GM18517 (cell line): ENCODE results near the gene HECTD2.
"Not testable (repeated sequence)": the region's sequence is repeated elsewhere in the genome, so short reads cannot be mapped to it uniquely, and the experiment has no call there.

Experiments used
- ATAC-seq: cut with Tn5 transposase; IDR thresholded peaks from one replicate; pipeline ENCODE4 v1.9.1; 2021; ENCODE audit warnings: mild to moderate bottlenecking, moderate library complexity; ENCODE audit not compliant: unreplicated experiment

Gene HECTD2

DNA sequence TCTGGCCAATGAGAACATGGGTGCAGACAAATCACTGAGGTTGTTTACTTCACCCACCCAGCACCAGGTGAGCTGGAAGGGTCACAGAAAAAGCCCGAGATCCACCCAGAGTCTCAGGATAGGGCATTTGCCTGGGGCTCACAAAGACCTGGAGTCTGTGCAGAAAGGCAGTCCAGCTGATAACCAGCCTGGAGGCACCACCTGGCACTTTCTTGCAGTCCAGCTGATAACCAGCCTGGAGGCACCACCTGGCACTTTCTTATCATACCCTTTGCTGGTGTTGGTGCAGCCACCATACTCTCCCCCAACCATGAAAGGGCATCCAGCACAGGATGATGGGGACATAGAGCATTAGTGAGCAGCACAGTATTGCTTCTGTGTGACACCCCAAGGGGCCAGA is 118.6 kb downstream of the HECTD2 start:
- no peak for ATAC-seq

DNA sequence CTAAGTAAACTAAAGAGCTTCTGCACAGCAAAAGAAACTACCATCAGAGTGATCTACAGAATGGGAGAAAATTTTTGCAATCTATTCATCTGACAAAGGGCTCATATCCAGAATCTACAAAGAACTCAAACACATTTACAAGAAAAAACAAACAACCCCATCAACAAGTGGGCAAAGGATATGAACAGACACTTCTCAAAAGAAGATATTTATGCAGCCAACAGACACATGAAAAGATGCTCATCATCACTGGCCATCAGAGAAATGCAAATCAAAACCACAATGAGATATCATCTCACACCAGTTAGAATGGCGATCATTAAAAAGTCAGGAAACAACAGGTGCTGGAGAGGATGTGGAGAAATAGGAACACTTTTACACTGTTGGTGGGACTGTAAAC is 124.6 kb downstream of the HECTD2 start:
- ATAC-seq: not testable (repeated sequence)

DNA sequence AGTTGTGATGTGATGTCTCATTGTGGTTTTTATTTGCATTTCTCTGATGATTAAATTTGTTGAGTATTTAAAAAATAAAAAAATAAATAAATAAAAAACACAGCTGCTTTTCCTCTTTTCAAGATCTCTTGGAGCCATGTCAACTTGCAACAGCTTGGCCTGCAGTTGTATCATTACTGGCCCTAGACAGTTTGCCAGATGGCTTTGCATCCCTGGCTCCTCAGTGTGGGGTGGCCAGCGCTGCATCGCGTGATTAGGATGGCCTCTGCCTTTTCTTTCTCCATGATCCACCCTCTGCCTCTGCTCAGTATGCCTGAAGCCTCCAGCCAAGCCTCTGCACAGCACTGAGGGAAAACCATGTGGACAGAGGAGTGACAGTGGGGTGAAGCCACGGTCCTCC is 126.0 kb downstream of the HECTD2 start:
- no peak for ATAC-seq

GRCh38 chr10:91536733-91537132 is 126.6 kb downstream of the HECTD2 start:
- ATAC-seq: no peak

- ATAC-seq: no peak
These were observed 127.7 kb downstream of the HECTD2 start for GRCh38 chr10:91537614-91538383.

DNA sequence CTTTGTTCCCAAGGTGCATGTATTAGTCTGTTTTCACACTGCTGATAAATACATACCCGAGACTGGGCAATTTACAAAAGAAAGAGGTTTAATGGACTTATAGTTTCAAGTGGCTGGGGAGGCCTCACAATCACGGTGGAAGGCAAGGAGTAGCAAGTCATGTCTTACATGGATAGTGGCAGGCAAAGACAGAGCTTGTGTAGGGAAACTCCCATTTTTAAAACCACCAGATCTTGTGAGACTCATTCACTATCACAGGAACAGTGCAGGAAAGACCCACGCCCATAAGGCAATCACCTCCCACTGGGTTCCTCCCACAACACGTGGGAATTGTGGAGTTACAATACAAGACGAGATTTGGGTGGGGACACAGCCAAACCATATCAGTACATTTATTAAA is 129.8 kb downstream of the HECTD2 start:
- ATAC-seq: no peak

GRCh38 chr10:91540733-91541132 is 130.6 kb downstream of the HECTD2 start:
- ATAC-seq: no peak

GRCh38 chr10:91541481-91541880 is 131.3 kb downstream of the HECTD2 start:
- ATAC-seq: no peak

- ATAC-seq: no peak
These were observed 135.2 kb downstream of the HECTD2 start for GRCh38 chr10:91545384-91545783.

DNA sequence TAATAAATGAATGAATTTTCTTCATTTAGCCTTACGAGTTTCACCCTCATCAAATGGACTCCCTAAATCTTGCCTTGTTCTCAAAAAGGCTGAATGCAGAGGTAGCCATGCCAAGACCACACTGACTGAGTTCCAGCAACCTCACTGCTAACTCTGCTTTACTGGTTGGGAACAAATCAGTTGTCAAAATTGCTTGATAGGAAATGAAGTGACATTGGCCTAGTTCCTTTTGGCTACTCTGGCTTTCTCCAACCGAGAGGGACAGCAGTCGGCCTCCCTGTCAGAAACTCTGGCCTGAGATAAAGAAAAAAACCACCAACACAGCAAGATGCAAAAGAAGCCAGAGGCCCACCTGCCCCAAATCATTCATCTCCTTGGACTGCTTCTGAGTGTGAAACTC is 135.7 kb downstream of the HECTD2 start:
- ATAC-seq: no peak

DNA sequence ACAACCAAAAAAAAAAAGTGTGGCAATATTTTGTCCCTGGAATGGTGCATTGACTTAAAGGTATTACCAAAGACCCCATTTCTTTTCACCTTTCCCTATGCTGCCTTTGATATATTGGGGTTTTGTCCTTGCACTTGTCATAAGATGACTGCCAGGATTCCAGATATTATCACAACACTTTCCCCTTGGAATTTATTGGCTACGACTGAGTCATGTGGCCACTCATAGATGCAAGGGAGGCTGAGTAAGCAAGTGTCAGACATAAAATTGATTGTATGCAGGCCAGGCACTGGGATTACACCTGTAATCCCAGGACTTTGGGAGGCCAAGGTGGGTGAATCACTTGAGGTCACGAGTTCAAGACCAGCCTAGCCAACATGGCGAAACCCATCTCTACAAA is 139.1 kb downstream of the HECTD2 start:
- no peak for ATAC-seq

DNA sequence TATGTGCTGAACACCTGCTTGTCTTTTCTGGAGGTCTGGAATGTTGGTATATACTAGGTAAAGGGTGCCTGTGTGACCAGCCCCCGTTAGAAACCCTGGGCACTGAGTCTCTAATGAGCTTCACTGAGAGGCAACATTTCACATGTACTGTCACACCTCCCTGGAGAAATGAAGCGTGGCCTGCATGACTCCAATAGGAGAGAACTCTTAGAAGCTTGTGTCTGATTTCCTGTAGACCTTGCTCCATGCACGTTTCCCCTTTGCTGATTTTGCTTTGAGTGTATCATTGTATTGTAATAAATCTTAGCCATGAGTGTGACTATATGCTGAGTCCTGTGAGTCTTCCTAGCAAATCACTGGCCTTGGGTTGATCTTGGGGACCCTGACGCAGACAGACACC is 139.9 kb downstream of the HECTD2 start:
- no peak for ATAC-seq

DNA sequence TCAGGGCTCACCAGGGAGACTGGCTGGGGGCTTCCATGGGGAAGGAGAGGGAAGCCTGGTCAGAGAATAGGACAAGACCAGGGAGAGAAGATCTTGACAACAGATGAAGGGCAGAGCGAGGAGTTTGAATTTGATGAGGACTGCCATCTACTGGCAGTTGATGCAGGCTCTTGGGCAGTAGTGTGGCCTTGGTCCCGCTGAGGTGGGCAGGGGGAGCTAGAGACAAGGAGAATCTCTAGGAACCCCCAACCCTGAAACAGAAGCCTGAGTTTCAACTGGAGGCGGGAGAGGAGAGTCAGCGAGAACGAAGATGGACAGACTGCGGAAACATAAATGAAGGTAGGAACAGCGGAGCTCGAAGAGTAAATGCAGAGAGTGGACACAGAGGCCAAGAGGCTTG is 141.7 kb downstream of the HECTD2 start:
- ATAC-seq: no peak

- no peak for ATAC-seq
These were observed 142.3 kb downstream of the HECTD2 start for GRCh38 chr10:91552274-91553095.

DNA sequence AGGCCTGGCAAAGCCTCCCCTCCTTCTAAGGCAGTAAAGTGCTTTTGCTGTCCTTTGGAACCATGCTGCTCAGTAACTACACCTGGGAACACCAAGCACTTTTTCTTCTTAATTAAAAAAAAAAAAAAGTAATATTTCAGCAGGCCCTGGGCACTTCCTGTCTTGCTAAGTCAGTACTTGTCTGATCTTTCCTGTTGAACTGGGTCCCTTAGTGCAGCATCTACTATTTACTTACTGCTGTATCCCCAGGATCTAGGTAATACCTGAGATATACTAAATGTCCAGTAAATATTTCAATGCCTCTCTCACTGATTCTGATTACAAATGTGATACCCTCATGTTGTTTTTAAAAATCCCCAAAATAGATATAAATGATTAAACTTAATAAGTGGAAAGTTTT is 145.3 kb downstream of the HECTD2 start:
- no peak for ATAC-seq

DNA sequence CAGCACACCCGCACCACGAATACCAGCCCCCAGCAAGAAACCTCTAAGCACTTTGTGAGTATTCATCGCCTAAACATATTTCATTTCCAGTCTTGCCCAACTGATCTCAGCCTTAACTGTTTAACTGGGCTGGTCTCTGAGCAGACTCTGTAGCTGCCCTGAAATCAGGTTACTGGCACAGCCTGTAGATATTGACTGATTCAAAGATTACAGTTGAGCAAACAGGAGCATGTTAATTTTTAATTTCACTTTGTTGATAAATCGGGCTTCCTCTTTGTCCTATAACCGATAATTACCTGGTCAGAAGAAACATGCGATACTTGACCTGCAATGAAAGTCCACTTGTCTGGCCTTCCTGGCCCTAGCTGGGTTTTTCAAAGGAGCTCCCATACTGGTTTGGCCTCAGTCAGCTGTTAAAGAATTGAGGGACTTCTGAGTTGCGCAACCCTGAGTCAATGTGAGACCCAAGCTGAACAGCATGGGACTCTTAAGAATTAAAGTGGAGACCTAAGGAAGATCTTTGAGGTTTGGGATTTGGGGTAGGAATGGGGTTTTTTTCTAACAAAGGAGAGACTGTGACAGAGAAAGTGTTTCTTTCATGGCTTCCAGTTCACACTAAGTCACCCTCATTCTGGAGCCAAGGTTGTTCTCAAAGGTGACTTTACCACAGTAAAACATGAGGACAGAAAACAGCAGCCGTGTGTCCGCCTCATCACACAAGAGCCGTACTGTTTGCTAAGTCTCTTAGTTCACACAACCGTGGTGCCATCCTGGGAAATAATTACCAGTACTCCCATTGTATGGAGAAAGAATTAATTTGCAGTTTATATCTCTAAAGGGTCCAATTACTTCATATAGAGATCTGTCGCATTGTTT is 146.8 kb downstream of the HECTD2 start:
- no peak for ATAC-seq

DNA sequence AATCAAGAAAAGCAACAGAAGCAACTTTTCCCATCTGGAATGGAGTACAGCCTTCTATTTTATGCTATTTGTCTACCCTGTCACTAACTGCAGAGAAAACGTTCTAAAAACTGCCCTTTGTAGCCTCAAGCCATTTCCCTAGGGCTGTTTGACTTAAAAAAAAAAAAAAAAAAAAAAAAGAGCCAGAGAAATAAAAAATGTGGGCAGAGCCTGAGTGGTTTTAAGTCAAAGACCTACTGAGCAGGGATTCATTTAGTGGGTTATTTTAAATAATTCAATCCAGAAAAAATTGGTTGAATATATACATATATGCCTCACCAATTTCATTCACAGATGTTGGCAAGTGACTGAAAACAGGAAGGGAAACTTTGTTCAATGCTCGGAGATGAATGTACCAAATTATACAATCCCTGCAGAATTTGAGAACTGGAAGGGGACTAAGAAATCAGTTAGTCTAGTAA is 147.5 kb downstream of the HECTD2 start:
- ATAC-seq: no peak

GRCh38 chr10:91558473-91558872 is 148.3 kb downstream of the HECTD2 start:
- no peak for ATAC-seq

DNA sequence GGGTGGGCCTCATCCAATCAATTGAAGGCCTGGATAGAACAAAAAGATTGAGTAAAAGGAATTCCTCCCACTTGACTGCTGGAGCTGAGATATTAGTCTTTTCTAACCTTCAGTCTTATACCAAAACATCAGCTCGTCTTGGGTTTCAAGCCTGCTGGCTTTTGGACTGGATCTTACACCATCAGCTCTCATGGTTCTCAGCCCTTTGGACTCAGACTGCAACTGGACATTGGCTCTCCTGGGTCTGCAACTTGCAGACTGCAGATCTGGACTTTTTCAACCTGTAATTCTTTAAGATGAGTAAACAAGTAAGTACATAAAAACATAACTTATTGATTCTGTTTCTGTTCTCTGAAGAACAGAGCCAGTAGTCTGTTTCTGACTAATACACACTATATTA is 149.0 kb downstream of the HECTD2 start:
- ATAC-seq: no peak

DNA sequence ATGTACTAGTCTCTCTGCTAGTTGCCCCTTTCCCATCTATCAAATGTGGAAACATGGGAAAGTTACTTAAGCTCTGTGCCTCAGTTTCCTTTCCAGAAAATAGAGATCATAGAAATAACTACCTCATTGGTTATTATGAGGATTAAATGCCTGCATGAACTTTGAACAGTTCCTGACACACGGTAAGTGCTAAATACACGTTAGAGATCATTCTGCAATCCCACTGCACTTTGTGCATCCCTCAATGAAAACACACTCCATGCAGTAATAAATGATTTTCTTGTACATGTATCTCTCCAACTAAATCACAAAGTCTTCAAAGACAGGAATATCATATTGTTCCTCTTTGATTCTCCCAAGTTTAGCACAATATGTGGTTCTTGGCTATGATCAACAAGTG is 149.6 kb downstream of the HECTD2 start:
- ATAC-seq: no peak

- ATAC-seq: not testable (repeated sequence)
These were observed 150.7 kb downstream of the HECTD2 start for GRCh38 chr10:91560827-91561226.
